WI38 (cell line): ENCODE measurements around the gene RGS9BP.
"Not testable (repeated sequence)": the region's sequence is repeated elsewhere in the genome, so short reads cannot be mapped to it uniquely, and the experiment has no call there.

Source experiments
- H3K4me3 ChIP-seq: 2 replicates; pipeline ENCODE4 v1.5.1; 2011; ENCODE audit warnings: low read depth, mild to moderate bottlenecking, control low read depth, low read length
- TF ChIP-seq, protein P1 (sequence below): IDR thresholded peaks from 2 replicates; pipeline ENCODE4 v1.5.1; 2012; ENCODE audit warnings: low read depth, mild to moderate bottlenecking, control low read depth, low read length

The RGS9BP gene

DNA sequence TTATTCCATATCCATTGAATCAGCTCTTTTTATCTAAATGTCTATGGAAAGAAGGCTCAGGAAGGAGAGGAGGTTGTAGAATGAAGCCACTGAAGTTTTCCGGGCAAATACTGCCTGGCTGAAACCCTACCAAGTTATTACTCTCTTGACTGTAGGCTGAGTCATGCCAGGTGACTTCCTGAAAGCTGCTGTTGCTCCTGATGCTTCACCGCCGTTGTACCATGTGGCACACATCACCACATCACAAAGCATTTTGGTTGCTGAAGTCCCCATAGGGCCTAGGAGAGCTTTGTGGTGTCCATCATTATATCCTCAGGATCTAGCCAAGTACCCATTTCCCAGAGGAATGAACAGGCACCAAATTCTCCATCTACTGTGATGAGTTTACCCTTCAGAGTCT lies 32.8 kb downstream of the RGS9BP start:
- no peak overlapping the region for H3K4me3 ChIP-seq
- TF ChIP-seq, protein P1, sequence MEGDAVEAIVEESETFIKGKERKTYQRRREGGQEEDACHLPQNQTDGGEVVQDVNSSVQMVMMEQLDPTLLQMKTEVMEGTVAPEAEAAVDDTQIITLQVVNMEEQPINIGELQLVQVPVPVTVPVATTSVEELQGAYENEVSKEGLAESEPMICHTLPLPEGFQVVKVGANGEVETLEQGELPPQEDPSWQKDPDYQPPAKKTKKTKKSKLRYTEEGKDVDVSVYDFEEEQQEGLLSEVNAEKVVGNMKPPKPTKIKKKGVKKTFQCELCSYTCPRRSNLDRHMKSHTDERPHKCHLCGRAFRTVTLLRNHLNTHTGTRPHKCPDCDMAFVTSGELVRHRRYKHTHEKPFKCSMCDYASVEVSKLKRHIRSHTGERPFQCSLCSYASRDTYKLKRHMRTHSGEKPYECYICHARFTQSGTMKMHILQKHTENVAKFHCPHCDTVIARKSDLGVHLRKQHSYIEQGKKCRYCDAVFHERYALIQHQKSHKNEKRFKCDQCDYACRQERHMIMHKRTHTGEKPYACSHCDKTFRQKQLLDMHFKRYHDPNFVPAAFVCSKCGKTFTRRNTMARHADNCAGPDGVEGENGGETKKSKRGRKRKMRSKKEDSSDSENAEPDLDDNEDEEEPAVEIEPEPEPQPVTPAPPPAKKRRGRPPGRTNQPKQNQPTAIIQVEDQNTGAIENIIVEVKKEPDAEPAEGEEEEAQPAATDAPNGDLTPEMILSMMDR: no peak

- TF ChIP-seq, protein P1: no peak
- no peak overlapping the region for H3K4me3 ChIP-seq
These were observed 33.4 kb downstream of the RGS9BP start for GRCh38 chr19:32709032-32709431.

- no peak overlapping the region for H3K4me3 ChIP-seq
- TF ChIP-seq, protein P1: no peak
These were observed 36.1 kb downstream of the RGS9BP start for GRCh38 chr19:32711747-32712146.

- H3K4me3 ChIP-seq: not testable (repeated sequence)
These were observed 40.6 kb downstream of the RGS9BP start for GRCh38 chr19:32716203-32716602.

- H3K4me3 ChIP-seq: no peak overlapping the region
- TF ChIP-seq, protein P1: no peak
These were observed 41.8 kb downstream of the RGS9BP start for GRCh38 chr19:32717496-32717895.

DNA sequence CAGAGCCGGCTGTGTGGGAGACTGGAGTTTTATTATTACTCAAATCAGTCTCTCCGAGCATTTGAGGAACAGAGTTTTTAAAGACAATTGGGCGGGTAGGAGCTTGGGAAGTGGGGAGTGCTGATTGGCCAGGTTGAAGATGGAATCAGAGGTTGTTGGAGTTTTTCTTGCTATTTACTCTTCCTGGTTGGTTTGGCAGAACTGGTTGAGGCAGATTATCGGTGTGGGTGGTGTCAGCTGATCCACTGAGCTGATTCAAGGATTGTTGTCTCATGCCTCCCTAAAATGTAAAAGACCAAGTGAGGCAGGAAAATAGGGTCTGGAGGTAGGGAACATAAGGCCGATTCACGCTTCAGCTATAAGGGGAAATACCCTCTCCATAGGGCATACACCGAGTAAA lies 42.6 kb downstream of the RGS9BP start:
- no peak overlapping the region for H3K4me3 ChIP-seq
- TF ChIP-seq, protein P1: no peak

- no peak within 1 kb of the TSS for H3K4me3 ChIP-seq
- TF ChIP-seq, protein P1: no peak
These were observed 44.0 kb downstream of the RGS9BP start, which contains the start of gene TDRD12 for GRCh38 chr19:32719611-32720059. TSS of gene TDRD12 (plus strand) at chr19:32719767. CDS start at chr19:32720073, 306 bp downstream.

GRCh38 chr19:32720216-32720935 lies 44.7 kb downstream of the RGS9BP start:
- H3K4me3 ChIP-seq: no peak overlapping the region
- TF ChIP-seq, protein P1: no peak
